Neutrophil (primary cell): ENCODE results near the gene PDE4A.
A peak's percentile ranks its signal among the peaks of the same experiment; 100 is the strongest.

ENCODE experiments used
- H3K27ac ChIP-seq: fragments of 200-600 bp; sonication (generic); 2 replicates; pipeline ENCODE4 v1.5.1; 2016; ENCODE audit warnings: mild to moderate bottlenecking, moderate library complexity
- H3K27me3 ChIP-seq: fragments of 200-600 bp; sonication (generic); 2 replicates; pipeline ENCODE4 v1.6.0; 2016; ENCODE audit warnings: mild to moderate bottlenecking
- H3K36me3 ChIP-seq: fragments of 200-600 bp; sonication (generic); 2 replicates; pipeline ENCODE4 v1.5.1; 2017
- H3K4me1 ChIP-seq, 2 experiments: fragments of 200-600 bp in 1 of 2; sonication (generic) in 1 of 2; 1 replicate in 1 of 2; 2 replicates in 1 of 2; pipeline versions ENCODE4 v1.5.1 to v1.6.1; 2013 to 2016; ENCODE audit warnings: low read depth in 1 of 2, low read length in 1 of 2, mild to moderate bottlenecking in 1 of 2, moderate library complexity in 1 of 2; ENCODE audit not compliant: control insufficient read depth in 1 of 2, insufficient read depth in 1 of 2
- H3K4me3 ChIP-seq, 2 experiments: fragments of 200-600 bp in 1 of 2; sonication (generic) in 1 of 2; 1 replicate in 1 of 2; 2 replicates in 1 of 2; pipeline ENCODE4 v1.5.1; 2013 to 2016; ENCODE audit warnings: low read depth in 1 of 2, low read length in 1 of 2, mild to moderate bottlenecking in 1 of 2, moderate library complexity in 1 of 2
- H3K9me3 ChIP-seq: fragments of 200-600 bp; sonication (generic); 2 replicates; pipeline ENCODE4 v1.5.1; 2016
- TF ChIP-seq, protein P1 (sequence below): fragments of 200-600 bp; sonication (generic); IDR thresholded peaks from 2 replicates; pipeline ENCODE4 v1.5.1; 2016; ENCODE audit warnings: antibody characterized with exemption

The PDE4A gene

DNA sequence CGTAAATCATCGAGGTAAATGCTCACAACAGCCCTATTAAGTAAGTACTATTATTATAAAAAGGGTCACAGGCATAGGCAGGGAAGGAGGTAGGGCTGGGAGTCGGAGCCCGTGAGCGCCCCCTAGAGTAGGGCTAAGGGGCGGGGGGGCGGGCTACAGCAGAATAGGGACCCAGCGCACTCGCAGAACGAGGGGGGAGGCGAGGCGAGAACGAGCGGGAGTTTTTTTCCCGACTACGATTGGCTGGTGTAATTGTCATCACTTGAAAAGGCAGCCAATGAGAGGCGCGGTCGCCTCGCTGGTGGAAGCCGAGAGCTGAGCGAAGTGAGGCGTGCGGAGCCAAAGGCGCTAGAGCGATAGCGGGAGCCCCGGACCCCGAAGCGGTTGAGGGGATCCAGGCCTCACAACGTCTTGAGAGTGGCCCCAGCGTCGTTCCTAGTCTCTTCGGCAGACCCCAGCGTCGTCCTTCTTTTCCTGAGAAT lies 58.6 kb downstream of the PDE4A start:
- Histone ChIP-seq H3K36me3 (no peaks in the 10 kb centered on the region), H3K27me3 (peaks cover 21% of the 10 kb centered on the region), H3K27ac (no peak overlapping the region), H3K4me3 (peak overlapping the region in 1 of 2 experiments; percentile 11), H3K4me1 (peaks cover 5 to 7% of the 10 kb centered on the region in 2 experiments), H3K9me3 (no peaks in the 10 kb centered on the region)
- TF ChIP-seq, protein P1, sequence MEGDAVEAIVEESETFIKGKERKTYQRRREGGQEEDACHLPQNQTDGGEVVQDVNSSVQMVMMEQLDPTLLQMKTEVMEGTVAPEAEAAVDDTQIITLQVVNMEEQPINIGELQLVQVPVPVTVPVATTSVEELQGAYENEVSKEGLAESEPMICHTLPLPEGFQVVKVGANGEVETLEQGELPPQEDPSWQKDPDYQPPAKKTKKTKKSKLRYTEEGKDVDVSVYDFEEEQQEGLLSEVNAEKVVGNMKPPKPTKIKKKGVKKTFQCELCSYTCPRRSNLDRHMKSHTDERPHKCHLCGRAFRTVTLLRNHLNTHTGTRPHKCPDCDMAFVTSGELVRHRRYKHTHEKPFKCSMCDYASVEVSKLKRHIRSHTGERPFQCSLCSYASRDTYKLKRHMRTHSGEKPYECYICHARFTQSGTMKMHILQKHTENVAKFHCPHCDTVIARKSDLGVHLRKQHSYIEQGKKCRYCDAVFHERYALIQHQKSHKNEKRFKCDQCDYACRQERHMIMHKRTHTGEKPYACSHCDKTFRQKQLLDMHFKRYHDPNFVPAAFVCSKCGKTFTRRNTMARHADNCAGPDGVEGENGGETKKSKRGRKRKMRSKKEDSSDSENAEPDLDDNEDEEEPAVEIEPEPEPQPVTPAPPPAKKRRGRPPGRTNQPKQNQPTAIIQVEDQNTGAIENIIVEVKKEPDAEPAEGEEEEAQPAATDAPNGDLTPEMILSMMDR = no peak

DNA sequence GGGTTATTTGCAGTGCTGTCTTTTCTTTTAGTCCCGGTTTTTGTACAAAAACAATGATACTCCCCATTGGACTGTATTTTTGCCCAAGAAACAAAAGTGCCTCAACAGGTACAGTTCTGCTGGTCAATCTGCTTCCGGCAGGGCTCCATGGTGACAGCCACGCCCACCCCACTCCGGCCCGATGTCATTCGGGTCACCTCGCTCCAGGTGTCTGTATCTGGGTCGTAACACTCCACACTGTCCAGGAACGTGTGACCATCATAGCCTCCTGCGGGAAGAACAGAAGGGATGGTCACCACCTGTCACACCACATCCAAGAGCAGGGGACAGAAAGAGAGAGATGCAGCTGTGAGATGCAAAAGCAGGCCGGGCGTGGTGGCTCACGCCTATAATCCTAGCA lies 66.2 kb downstream of the PDE4A start:
- no peak overlapping the region for H3K27ac ChIP-seq
- H3K36me3 ChIP-seq = peaks cover 61% of the 10 kb centered on the region
- H3K9me3 ChIP-seq = no peaks in the 10 kb centered on the region
- TF ChIP-seq, protein P1 = no peak
- no peaks in the 10 kb centered on the region for H3K27me3 ChIP-seq
- no peak overlapping the region for H3K4me3 ChIP-seq
- H3K4me1 ChIP-seq = no peaks in the 10 kb centered on the region

DNA sequence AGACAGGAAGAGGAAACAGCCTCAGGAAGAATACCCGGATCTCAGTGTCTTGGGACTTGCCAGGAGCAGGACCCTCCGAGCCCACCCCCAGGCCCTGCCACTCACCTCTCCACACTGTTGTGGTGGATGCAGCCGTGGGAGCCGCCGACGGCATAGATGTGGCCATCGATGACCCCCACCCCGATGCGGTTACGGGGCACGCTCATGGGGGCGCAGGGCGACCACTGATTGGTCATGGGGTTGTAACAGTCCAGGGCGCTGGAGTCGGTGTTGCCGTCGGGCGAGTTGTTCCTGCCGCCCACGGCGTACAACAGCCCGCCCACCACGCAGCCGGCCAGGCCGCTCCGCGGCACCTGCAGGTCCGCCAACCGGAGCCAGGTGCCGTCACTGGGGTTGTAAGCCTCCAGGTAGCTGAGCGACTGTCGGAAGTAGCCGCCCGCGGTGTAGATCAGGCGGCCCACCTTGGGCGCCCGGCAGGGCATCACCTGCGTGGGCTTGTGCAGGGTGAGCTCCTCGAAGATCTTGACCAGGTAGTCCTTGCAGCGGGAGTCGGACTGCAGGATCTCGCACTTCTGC lies 71.2 kb downstream of the PDE4A start:
- TF ChIP-seq, protein P1 = no peak
- no peaks in the 10 kb centered on the region for H3K27me3 ChIP-seq
- no peak overlapping the region for H3K27ac ChIP-seq
- no peak overlapping the region for H3K4me3 ChIP-seq
- H3K9me3 ChIP-seq = no peaks in the 10 kb centered on the region
- H3K4me1 ChIP-seq = no peaks in the 10 kb centered on the region
- peaks cover 71% of the 10 kb centered on the region for H3K36me3 ChIP-seq

DNA sequence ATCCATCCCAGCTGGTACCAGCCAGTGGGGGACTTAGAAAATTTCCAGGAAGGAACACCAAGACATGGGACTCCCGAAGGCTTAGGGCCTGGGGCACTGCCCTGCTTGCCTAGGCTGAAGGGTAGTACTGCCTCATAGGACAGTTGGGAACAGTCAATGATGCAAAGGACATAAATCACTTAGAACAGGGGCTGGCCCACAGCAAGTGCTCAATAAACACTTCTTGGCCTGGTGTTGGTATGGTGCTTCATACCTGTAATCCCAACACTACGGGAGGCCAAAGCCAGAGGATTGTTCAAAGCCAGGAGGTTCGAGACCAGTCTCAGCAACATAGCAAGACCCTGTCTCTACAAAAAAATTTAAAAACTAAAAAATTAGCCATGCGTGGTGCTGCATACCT lies 77.0 kb downstream of the PDE4A start:
- TF ChIP-seq, protein P1 = no peak
- no peak overlapping the region for H3K4me3 ChIP-seq
- H3K4me1 ChIP-seq = peaks cover 11% of the 10 kb centered on the region in 2 experiments
- no peak overlapping the region for H3K27ac ChIP-seq
- no peaks in the 10 kb centered on the region for H3K27me3 ChIP-seq
- no peaks in the 10 kb centered on the region for H3K9me3 ChIP-seq
- peaks cover 49% of the 10 kb centered on the region for H3K36me3 ChIP-seq

DNA sequence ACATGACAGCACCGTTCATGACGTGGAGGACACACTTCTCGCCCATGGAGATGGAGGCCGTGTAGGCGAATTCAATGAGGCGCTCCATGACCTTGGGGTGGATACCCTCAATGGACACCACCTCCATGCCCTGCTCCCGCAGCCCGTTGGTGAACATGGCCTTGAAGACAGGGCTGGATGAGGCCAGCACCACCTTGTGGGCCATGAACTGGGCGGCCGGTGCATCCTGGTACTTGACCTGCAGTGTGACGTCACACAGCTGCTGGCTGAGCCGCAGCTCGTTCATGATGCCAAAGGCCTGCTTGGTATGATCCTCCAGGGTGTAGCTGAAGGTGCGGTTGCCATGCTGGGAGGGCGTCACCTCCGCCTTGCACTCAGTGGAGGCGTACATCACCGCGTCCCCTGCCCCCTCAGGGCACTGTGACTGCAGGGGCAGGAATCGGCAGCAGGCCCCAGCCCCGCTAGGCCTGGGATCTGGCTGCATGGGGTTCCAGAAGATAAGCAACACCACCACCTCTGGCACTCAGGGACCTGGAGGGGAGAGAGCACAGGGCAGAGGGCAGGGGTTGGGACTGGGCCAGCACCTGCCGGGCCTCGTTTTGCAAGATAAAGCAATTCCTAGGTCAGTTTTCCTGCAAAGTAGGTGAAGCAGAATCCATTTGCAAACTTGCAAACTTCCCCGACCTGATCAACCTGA lies 79.4 kb downstream of the PDE4A start:
- H3K27me3 ChIP-seq = no peaks in the 10 kb centered on the region
- H3K9me3 ChIP-seq = no peaks in the 10 kb centered on the region
- H3K4me1 ChIP-seq = peaks cover 11 to 18% of the 10 kb centered on the region in 2 experiments
- no peak overlapping the region for H3K27ac ChIP-seq
- H3K36me3 ChIP-seq = peaks cover 42% of the 10 kb centered on the region
- H3K4me3 ChIP-seq = no peak overlapping the region
- TF ChIP-seq, protein P1 = no peak
